MM.1S (cell line): ENCODE data around the gene MAP3K3.

Experiments
- DNase-seq: peaks from one replicate; pipeline ENCODE4 v3.0.0-alpha.2; 2015
- H2AFZ ChIP-seq: fragments of 300-600 bp; sonication (generic); 2 replicates; pipeline ENCODE4 v1.6.0; 2016; ENCODE audit warnings: antibody characterized with exemption, low read length
- H3F3A ChIP-seq: fragments of 300-600 bp; sonication (generic); 2 replicates; pipeline ENCODE4 v1.6.1; 2016; ENCODE audit warnings: mild to moderate bottlenecking, antibody characterized with exemption, low read length, moderate library complexity, mixed read lengths; ENCODE audit not compliant: insufficient read depth
- H3K27ac ChIP-seq: fragments of 300-600 bp; sonication (generic); 2 replicates; pipeline ENCODE4 v1.5.1; 2016; ENCODE audit warnings: mild to moderate bottlenecking, low read length
- H3K27me3 ChIP-seq: fragments of 300-600 bp; sonication (generic); replicated peaks from 2 replicates; pipeline ENCODE4 v1.6.0; 2016; ENCODE audit warnings: low read length; ENCODE audit not compliant: insufficient read depth
- H3K36me3 ChIP-seq: fragments of 300-600 bp; sonication (generic); replicated peaks from 2 replicates; pipeline ENCODE4 v1.6.1; 2016; ENCODE audit warnings: mild to moderate bottlenecking, low read length, mixed read lengths; ENCODE audit not compliant: insufficient read depth
- H3K4me1 ChIP-seq: fragments of 300-600 bp; sonication (generic); 2 replicates; pipeline ENCODE4 v1.6.1; 2016; ENCODE audit warnings: low read length, mixed read lengths
- H3K4me2 ChIP-seq: fragments of 300-600 bp; sonication (generic); 2 replicates; pipeline ENCODE4 v1.6.0; 2016; ENCODE audit warnings: low read depth, low read length
- H3K4me3 ChIP-seq: fragments of 300-600 bp; sonication (generic); 2 replicates; pipeline ENCODE4 v1.5.1; 2016; ENCODE audit warnings: low read length, mixed read lengths
- H3K79me2 ChIP-seq: fragments of 300-600 bp; sonication (generic); 2 replicates; pipeline ENCODE4 v1.6.1; 2016; ENCODE audit warnings: mixed run types, low read length, mixed read lengths
- H3K9ac ChIP-seq: fragments of 300-600 bp; sonication (generic); 2 replicates; pipeline ENCODE4 v1.6.1; 2016; ENCODE audit warnings: low read length, mixed read lengths
- H3K9me2 ChIP-seq: fragments of 300-600 bp; sonication (generic); replicated peaks from 2 replicates; pipeline ENCODE4 v1.6.1; 2016; ENCODE audit warnings: mild to moderate bottlenecking, low read length, mixed read lengths; ENCODE audit not compliant: insufficient read depth
- H3K9me3 ChIP-seq: fragments of 300-600 bp; sonication (generic); replicated peaks from 2 replicates; pipeline ENCODE4 v1.6.1; 2016; ENCODE audit warnings: mild to moderate bottlenecking, low read length, mixed read lengths; ENCODE audit not compliant: insufficient read depth
- H4K20me1 ChIP-seq: fragments of 300-600 bp; sonication (generic); 2 replicates; pipeline ENCODE4 v1.6.1; 2016; ENCODE audit warnings: mild to moderate bottlenecking, low read length, moderate library complexity, mixed read lengths; ENCODE audit not compliant: insufficient read depth
- EZH2 ChIP-seq: fragments of 300-600 bp; sonication (generic); optimal IDR thresholded peaks from 2 replicates; pipeline ENCODE3; 2017; ENCODE audit warnings: low read depth, mild to moderate bottlenecking, antibody characterized with exemption, low read length, mixed read lengths
- EZH2phosphoT487 ChIP-seq: fragments of 300-600 bp; sonication (generic); IDR thresholded peaks from 2 replicates; pipeline ENCODE4 v1.6.1; 2018; ENCODE audit warnings: antibody characterized with exemption, low read length
- TF ChIP-seq, protein P1 (sequence below): fragments of 300-600 bp; sonication (generic); IDR thresholded peaks from 2 replicates; pipeline ENCODE4 v1.5.1; 2016; ENCODE audit warnings: antibody characterized with exemption, low read length, mixed read lengths

MAP3K3 gene

DNA sequence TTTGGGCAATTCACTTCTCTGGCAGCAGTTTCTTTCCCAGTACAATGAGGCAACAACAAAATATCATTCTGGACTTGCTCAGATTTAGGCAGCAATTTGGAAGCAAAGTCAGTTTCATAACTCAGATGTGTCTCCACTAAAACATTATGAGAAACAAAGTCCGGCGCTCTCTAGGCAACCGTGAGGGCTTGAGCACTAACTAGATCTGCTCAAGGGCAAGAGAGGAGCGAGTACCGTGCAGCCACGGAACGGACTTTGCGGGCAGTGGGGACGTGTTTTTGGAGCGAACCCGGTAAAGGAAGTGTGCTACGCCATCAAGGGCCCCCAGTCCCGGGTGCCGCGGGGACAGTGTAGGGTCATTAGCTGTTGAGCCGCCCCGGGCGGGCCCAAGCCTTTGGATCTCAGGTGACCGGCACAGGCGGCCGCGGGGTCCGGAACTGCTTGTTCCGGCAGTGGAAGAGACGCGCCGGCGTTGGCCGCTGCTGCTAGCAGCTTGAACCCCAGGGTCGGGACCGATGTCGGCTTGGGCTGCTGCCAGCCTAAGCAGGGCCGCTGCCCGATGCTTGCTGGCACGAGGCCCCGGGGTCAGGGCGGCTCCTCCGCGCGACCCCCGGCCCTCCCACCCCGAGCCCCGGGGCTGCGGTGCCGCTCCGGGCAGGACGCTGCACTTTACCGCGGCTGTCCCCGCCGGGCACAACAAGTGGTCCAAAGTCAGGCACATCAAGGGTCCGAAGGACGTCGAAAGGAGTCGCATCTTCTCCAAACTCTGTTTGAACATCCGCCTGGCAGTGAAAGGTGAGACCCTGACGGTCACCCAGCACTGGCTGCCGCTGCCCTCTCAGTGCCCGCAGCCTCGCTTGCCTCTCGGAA is 21.4 kb upstream of the MAP3K3 start, which contains the start of gene TACO1:
TSS of gene TACO1 (plus strand) at position 327 of the 870 bp plus-strand sequence. CDS start at position 516, 189 bp downstream.
- TF ChIP-seq, protein P1, sequence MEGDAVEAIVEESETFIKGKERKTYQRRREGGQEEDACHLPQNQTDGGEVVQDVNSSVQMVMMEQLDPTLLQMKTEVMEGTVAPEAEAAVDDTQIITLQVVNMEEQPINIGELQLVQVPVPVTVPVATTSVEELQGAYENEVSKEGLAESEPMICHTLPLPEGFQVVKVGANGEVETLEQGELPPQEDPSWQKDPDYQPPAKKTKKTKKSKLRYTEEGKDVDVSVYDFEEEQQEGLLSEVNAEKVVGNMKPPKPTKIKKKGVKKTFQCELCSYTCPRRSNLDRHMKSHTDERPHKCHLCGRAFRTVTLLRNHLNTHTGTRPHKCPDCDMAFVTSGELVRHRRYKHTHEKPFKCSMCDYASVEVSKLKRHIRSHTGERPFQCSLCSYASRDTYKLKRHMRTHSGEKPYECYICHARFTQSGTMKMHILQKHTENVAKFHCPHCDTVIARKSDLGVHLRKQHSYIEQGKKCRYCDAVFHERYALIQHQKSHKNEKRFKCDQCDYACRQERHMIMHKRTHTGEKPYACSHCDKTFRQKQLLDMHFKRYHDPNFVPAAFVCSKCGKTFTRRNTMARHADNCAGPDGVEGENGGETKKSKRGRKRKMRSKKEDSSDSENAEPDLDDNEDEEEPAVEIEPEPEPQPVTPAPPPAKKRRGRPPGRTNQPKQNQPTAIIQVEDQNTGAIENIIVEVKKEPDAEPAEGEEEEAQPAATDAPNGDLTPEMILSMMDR = no peak
- TF ChIP-seq EZH2 (no peak), EZH2phosphoT487 (no peak)

DNA sequence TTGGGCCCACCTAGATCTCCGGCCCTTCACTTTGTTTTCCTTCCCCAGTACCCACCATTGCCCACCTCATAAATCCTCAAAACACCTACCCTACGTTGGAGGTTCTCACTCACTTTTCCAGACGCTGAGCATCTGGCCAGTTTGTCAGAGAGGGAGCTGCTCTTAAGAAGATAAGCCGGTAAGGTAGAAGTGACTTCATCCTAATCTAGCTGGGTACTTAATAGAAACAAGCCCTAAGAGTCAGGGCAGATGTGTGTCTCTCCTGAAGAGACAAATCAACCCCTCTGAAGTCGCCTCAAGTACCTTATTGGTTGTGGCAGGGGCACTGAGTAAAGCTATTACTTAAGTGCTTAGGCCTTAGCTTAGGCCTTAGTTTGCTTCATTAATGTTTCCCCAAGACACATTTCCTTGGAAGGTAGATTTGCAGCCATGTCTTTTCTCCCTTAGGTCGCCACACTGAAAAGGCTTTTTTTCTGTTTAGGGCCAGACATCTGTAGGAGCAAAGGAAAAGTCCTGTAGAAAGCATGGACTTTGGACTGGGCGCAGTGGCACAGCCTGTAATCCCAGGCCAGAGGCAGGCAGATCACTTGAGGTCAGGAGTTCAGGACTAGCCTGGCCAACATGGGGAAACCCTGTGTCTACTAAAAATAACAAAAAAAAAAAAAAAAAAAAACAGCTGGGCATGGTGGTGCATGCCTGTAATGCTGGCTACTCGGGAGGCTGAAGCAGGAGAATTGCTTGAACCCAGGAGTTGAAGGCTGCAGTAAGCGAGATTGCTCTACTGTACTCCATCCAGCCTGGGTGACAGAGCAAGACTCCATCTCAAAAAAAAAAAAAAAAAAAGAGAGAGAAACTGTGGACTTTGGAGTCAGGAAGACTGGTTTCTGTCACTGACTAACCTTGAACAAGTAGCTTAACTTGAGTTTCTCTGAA is 20.5 kb upstream of the MAP3K3 start:
- Histone ChIP-seq H3K27me3 (no peaks in the 10 kb centered on the region), H3K4me2 (peak overlapping the region; percentile 94), H3K79me2 (peaks cover 15% of the 10 kb centered on the region), H2AFZ (peak overlapping the region; percentile 98), H3K4me3 (peak overlapping the region; percentile 86), H3K9me3 (no peaks in the 10 kb centered on the region), H3K4me1 (no peaks in the 10 kb centered on the region), H3K9me2 (no peaks in the 10 kb centered on the region), H3K36me3 (no peaks in the 10 kb centered on the region; the same call in 1 of the 2 replicates), H3K9ac (peak overlapping the region; percentile 91), H3F3A (peaks cover 4% of the 10 kb centered on the region; the same call in 1 of the 2 replicates), H4K20me1 (no peaks in the 10 kb centered on the region), H3K27ac (no peak overlapping the region)
- TF ChIP-seq, protein P1 = no peak
- TF ChIP-seq EZH2 (no peak), EZH2phosphoT487 (no peak)
- DNase-seq = no peak

More for the DNA sequence above, 21.4 kb upstream of the MAP3K3 start, which contains the start of gene TACO1:
- peak within 1 kb of the TSS; percentile 94 for H3K4me2 ChIP-seq
- H3K79me2 ChIP-seq = peaks cover 15% of the 10 kb centered on the region
- H3K4me1 ChIP-seq = no peaks in the 10 kb centered on the region
- peak within 1 kb of the TSS; percentile 98 for H2AFZ ChIP-seq
- H4K20me1 ChIP-seq = no peaks in the 10 kb centered on the region
- H3F3A ChIP-seq = peaks cover 4% of the 10 kb centered on the region; the same call in 1 of the 2 replicates
- no peaks in the 10 kb centered on the region for H3K9me2 ChIP-seq
- no peaks in the 10 kb centered on the region; the same call in 1 of the 2 replicates for H3K36me3 ChIP-seq
- H3K27me3 ChIP-seq = no peaks in the 10 kb centered on the region
- peak; percentile 78 for DNase-seq
- H3K9me3 ChIP-seq = no peaks in the 10 kb centered on the region
- peak within 1 kb of the TSS; percentile 91 for H3K9ac ChIP-seq
- H3K27ac ChIP-seq = peak within 1 kb of the TSS; percentile 14; the same call in 1 of the 2 replicates
- peak within 1 kb of the TSS; percentile 86 for H3K4me3 ChIP-seq

- Histone ChIP-seq H3K9me3 (no peaks in the 10 kb centered on the region), H3K27ac (no peak overlapping the region), H3K4me1 (no peaks in the 10 kb centered on the region), H3K36me3 (no peaks in the 10 kb centered on the region; the same call in none of the 2 replicates), H3F3A (peaks cover 6% of the 10 kb centered on the region; the same call in 1 of the 2 replicates), H3K9ac (no peak overlapping the region), H3K4me2 (no peak overlapping the region), H4K20me1 (no peaks in the 10 kb centered on the region), H3K9me2 (no peaks in the 10 kb centered on the region), H3K27me3 (no peaks in the 10 kb centered on the region), H3K79me2 (no peaks in the 10 kb centered on the region), H3K4me3 (no peak overlapping the region), H2AFZ (no peak overlapping the region)
- TF ChIP-seq EZH2phosphoT487 = no peak
- TF ChIP-seq, protein P1 = no peak
- TF ChIP-seq EZH2 = no peak
- DNase-seq = no peak
Observed at GRCh38 chr17:63609816-63610573, 12.2 kb upstream of the MAP3K3 start.
